Upper lobe of left lung (tissue), 4 donors: ENCODE data around the gene C16orf89.

Experiments
- CTCF ChIP-seq, 6 experiments: fragments of 450-650 bp in 4 of 6; fragments of 200-600 bp in 2 of 6; sonication (generic) in 2 of 6; IDR thresholded peaks; one replicate each; pipeline ENCODE4 v1.5.1; 2016 to 2019; ENCODE audit warnings: antibody characterized with exemption in 6 of 6
- EP300 ChIP-seq, 4 donors: sonication (generic); formaldehyde crosslinking; IDR thresholded peaks; one replicate each; pipeline ENCODE4 v1.5.1; 2017; ENCODE audit warnings: antibody characterized with exemption in 4 of 4, control low read depth in 2 of 4
- POLR2A ChIP-seq, 4 donors: fragments of 450-650 bp; IDR thresholded peaks; one replicate each; pipeline ENCODE4 v1.5.1; 2016 to 2017; ENCODE audit warnings: antibody characterized with exemption in 4 of 4, mild to moderate bottlenecking in 2 of 4
- POLR2AphosphoS5 ChIP-seq, 2 donors: sonication (generic); formaldehyde crosslinking; IDR thresholded peaks; one replicate each; pipeline ENCODE4 v1.5.1; 2017; ENCODE audit warnings: antibody characterized with exemption in 2 of 2

DNA sequence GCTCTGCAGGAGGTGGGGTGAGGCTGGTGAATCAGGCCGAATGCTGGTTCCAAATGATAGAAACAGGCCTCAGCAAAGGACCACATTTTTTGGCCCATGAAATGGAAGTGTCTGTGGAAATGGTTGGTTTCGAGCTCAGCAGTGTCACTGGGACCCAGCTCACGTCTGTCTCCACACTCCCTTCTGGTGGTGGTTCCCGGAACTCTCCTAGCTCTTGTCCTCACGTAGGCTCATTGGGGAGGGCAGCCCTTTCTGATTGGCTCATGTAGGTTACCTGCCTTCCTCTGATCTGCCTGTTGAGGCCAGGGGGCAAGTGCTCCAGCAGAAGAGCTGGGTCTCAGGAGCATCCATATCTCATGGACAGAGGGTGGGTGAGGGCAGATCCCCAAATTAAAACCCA, 9.9 kb upstream of the C16orf89 start:
- no peak for TF ChIP-seq CTCF (IDR thresholded peaks at IDR 0.05)
- no peak for TF ChIP-seq EP300 (IDR thresholded peaks at IDR 0.05)
- no peak for TF ChIP-seq POLR2A (IDR thresholded peaks at IDR 0.05)
- no peak for TF ChIP-seq POLR2AphosphoS5 (IDR thresholded peaks at IDR 0.05)
